K562 (cell line): ENCODE results near the gene LHB. TPM values are rescaled to one million over a fixed set of nuclear protein-coding genes. Genes with fewer than 3 reads are reported as not detected.

ENCODE experiments used
- ATF1 ChIP-seq, 2 experiments: fragments of 450-650 bp in 1 of 2; IDR thresholded peaks; 2 replicates each; pipeline ENCODE4 v1.6.1; 2016; ENCODE audit warnings: missing compliant biosample characterization in 1 of 2, missing genetic modification characterization in 1 of 2
- IFI16 ChIP-seq: fragments of 250-450 bp; sonication (Bioruptor Pico); IDR thresholded peaks from 2 replicates; pipeline ENCODE4 v2.1.2; 2022; ENCODE audit warnings: mild to moderate bottlenecking, inconsistent platforms
- MTA1 ChIP-seq: fragments of 450-650 bp; IDR thresholded peaks from 2 replicates; pipeline ENCODE4 v1.6.1; 2017; ENCODE audit warnings: borderline replicate concordance
- NR2F6 ChIP-seq: fragments of 450-650 bp; formaldehyde crosslinking; IDR thresholded peaks from 2 replicates; pipeline ENCODE4 v1.4.0; 2020; ENCODE audit warnings: mild to moderate bottlenecking
- POLR2AphosphoS5 ChIP-seq: IDR thresholded peaks from 2 replicates; pipeline ENCODE4 v1.6.1; 2011; ENCODE audit warnings: mild to moderate bottlenecking, low read depth, low read length, moderate library complexity; ENCODE audit not compliant: control insufficient read depth, insufficient read depth
- TCF7 ChIP-seq: sonication (generic); IDR thresholded peaks from 2 replicates; pipeline ENCODE4 v1.6.1; 2016; ENCODE audit warnings: antibody characterized with exemption, borderline replicate concordance
- THRAP3 ChIP-seq: fragments of 450-650 bp; IDR thresholded peaks from 2 replicates; pipeline ENCODE4 v1.6.1; 2016; ENCODE audit warnings: mild to moderate bottlenecking, inconsistent platforms, borderline replicate concordance
- ZNF24 ChIP-seq: fragments of 450-650 bp; IDR thresholded peaks from 2 replicates; pipeline ENCODE4 v1.6.1; 2016
- polyA plus RNA-seq, 8 experiments: library from polyadenylated mRNA; depleted of rRNA in 4 of 8; stranded (reverse) in 5 of 8; unstranded in 3 of 8; fragments of >200 nt; fragmentation: Nextera tagmentation in 2 of 8; fragmentation: Illumina TruSeq in 1 of 8; extraction: Ambion mirVana in 2 of 8; extraction: Trizol in 1 of 8; gene quantifications; 2 replicates each; pipeline versions ENCODE4 v1.2.1 to v1.2.3, GENCODE V29; 2011 to 2014; ENCODE audit warnings: inconsistent platforms in 1 of 8, missing spikeins in 1 of 8
- total RNA-seq, 7 experiments: library from RNA; depleted of rRNA in 6 of 7; stranded (reverse); fragments of >200 nt in 6 of 7; fragmentation: Illumina TruSeq in 2 of 7; extraction: Trizol in 2 of 7; gene quantifications; 2 replicates each; pipeline versions ENCODE4 v1.2.1 to v1.2.3, GENCODE V29; 2011 to 2021; ENCODE audit warnings: low replicate concordance in 1 of 7
- TF ChIP-seq, protein P1 (sequence below): fragments of 450-650 bp; formaldehyde crosslinking; IDR thresholded peaks from 2 replicates; pipeline ENCODE4 v1.4.0; 2020; ENCODE audit warnings: mild to moderate bottlenecking, moderate library complexity
- TF ChIP-seq, protein P2 (sequence below): fragments of 450-650 bp; IDR thresholded peaks from 2 replicates; pipeline ENCODE4 v1.6.1; 2016; ENCODE audit warnings: low read depth
- TF ChIP-seq, protein P3 (sequence below): fragments of 250-450 bp; sonication (Bioruptor Pico); IDR thresholded peaks from 2 replicates; pipeline ENCODE4 v1.5.0; 2020; ENCODE audit warnings: mild to moderate bottlenecking, borderline replicate concordance
- TF ChIP-seq, protein P4 (sequence below): fragments of 450-650 bp; IDR thresholded peaks from one replicate; pipeline ENCODE4 v1.6.1; 2018; ENCODE audit warnings: mild to moderate bottlenecking, moderate library complexity; ENCODE audit not compliant: partially characterized antibody

Gene LHB
- total and polyA plus RNA-seq, 9 of the 15 experiments (the other 6 are each of a cell fraction or from before 2014, with no cell fraction given) = 0.54 TPM; not detected in 8

DNA sequence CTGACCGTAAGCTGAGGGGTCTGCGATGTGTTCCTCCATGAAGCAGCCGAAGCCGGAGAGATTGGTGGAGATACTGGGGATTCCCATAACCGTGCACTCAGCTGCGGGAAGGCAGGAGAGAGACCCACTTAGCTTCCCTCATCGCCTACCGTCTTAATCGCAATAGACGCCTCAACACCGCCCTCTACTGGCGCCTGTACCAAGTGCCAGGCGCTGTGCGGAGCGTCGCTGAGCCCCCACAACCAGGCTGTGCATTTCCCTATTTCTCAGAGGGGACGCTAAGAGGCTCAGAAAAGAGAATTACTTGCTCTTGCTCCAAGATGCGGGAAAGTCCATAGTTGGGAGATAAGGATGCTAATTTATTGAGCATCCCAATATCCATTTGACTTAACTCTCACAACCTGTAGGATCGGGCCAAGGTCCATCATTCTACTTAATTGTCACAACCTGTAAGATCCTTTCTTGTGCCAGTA lies 45.9 kb downstream of the LHB start (continued):
- TF ChIP-seq, protein P1, sequence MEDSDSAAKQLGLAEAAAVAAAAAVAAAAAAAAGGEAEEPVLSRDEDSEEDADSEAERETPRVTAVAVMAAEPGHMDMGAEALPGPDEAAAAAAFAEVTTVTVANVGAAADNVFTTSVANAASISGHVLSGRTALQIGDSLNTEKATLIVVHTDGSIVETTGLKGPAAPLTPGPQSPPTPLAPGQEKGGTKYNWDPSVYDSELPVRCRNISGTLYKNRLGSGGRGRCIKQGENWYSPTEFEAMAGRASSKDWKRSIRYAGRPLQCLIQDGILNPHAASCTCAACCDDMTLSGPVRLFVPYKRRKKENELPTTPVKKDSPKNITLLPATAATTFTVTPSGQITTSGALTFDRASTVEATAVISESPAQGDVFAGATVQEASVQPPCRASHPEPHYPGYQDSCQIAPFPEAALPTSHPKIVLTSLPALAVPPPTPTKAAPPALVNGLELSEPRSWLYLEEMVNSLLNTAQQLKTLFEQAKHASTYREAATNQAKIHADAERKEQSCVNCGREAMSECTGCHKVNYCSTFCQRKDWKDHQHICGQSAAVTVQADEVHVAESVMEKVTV (CRISPR knock-in tag) = peak; percentile 82
- no peak for TF ChIP-seq MTA1
- TF ChIP-seq TCF7 = no peak
- no peak for TF ChIP-seq IFI16 (CRISPR knock-in tag)
- TF ChIP-seq POLR2AphosphoS5 = no peak
- no peak for TF ChIP-seq ATF1 (CRISPR knock-in tag; IDR thresholded peaks at IDR 0.05)
- peak; percentile 19; the same call in 1 of the 2 replicates for TF ChIP-seq ATF1 (tag; IDR thresholded peaks at IDR 0.05)
- TF ChIP-seq, protein P2, sequence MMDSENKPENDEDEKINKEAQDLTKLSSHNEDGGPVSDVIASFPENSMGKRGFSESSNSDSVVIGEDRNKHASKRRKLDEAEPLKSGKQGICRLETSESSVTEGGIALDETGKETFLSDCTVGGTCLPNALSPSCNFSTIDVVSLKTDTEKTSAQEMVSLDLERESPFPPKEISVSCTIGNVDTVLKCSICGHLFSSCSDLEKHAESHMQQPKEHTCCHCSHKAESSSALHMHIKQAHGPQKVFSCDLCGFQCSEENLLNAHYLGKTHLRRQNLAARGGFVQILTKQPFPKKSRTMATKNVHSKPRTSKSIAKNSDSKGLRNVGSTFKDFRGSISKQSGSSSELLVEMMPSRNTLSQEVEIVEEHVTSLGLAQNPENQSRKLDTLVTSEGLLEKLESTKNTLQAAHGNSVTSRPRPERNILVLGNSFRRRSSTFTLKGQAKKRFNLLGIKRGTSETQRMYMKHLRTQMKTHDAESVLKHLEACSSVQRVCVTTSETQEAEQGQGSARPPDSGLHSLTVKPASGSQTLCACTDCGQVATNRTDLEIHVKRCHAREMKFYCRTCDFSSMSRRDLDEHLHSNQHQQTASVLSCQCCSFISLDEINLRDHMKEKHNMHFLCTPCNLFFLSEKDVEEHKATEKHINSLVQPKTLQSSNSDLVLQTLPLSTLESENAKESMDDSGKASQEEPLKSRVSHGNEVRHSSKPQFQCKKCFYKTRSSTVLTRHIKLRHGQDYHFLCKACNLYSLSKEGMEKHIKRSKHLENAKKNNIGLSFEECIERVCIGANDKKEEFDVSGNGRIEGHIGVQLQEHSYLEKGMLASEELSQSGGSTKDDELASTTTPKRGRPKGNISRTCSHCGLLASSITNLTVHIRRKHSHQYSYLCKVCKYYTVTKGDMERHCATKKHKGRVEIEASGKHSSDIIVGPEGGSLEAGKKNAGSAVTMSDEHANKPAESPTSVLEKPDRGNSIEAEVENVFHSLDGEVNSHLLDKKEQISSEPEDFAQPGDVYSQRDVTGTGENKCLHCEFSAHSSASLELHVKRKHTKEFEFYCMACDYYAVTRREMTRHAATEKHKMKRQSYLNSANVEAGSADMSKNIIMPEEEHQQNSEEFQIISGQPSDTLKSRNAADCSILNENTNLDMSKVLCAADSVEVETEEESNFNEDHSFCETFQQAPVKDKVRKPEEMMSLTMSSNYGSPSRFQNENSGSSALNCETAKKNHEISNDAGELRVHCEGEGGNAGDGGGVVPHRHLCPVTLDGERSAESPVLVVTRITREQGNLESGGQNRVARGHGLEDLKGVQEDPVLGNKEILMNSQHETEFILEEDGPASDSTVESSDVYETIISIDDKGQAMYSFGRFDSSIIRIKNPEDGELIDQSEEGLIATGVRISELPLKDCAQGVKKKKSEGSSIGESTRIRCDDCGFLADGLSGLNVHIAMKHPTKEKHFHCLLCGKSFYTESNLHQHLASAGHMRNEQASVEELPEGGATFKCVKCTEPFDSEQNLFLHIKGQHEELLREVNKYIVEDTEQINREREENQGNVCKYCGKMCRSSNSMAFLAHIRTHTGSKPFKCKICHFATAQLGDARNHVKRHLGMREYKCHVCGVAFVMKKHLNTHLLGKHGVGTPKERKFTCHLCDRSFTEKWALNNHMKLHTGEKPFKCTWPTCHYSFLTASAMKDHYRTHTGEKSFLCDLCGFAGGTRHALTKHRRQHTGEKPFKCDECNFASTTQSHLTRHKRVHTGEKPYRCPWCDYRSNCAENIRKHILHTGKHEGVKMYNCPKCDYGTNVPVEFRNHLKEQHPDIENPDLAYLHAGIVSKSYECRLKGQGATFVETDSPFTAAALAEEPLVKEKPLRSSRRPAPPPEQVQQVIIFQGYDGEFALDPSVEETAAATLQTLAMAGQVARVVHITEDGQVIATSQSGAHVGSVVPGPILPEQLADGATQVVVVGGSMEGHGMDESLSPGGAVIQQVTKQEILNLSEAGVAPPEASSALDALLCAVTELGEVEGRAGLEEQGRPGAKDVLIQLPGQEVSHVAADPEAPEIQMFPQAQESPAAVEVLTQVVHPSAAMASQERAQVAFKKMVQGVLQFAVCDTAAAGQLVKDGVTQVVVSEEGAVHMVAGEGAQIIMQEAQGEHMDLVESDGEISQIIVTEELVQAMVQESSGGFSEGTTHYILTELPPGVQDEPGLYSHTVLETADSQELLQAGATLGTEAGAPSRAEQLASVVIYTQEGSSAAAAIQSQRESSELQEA = 0 out of 2 replicates have a peak, but pooled peaks have one; percentile 15
- TF ChIP-seq ZNF24 = no peak
- TF ChIP-seq, protein P3, sequence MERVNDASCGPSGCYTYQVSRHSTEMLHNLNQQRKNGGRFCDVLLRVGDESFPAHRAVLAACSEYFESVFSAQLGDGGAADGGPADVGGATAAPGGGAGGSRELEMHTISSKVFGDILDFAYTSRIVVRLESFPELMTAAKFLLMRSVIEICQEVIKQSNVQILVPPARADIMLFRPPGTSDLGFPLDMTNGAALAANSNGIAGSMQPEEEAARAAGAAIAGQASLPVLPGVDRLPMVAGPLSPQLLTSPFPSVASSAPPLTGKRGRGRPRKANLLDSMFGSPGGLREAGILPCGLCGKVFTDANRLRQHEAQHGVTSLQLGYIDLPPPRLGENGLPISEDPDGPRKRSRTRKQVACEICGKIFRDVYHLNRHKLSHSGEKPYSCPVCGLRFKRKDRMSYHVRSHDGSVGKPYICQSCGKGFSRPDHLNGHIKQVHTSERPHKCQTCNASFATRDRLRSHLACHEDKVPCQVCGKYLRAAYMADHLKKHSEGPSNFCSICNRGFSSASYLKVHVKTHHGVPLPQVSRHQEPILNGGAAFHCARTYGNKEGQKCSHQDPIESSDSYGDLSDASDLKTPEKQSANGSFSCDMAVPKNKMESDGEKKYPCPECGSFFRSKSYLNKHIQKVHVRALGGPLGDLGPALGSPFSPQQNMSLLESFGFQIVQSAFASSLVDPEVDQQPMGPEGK (CRISPR knock-in tag) = no peak
- no peak for TF ChIP-seq NR2F6 (CRISPR knock-in tag)
- TF ChIP-seq THRAP3 = no peak
- TF ChIP-seq, protein P4, sequence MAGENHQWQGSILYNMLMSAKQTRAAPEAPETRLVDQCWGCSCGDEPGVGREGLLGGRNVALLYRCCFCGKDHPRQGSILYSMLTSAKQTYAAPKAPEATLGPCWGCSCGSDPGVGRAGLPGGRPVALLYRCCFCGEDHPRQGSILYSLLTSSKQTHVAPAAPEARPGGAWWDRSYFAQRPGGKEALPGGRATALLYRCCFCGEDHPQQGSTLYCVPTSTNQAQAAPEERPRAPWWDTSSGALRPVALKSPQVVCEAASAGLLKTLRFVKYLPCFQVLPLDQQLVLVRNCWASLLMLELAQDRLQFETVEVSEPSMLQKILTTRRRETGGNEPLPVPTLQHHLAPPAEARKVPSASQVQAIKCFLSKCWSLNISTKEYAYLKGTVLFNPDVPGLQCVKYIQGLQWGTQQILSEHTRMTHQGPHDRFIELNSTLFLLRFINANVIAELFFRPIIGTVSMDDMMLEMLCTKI = no peak
